ENCODE results near the gene GAS2.

- TF ChIP-seq CTCF (IDR thresholded peaks at IDR 0.05 in 4 of 5, conservative IDR thresholded peaks at IDR 0.05 in 1 of 5) = no peak
- no peak for TF ChIP-seq POLR2A (IDR thresholded peaks at IDR 0.05)
Measured at GRCh38 chr11:22763166-22763565, 96.8 kb downstream of the GAS2 start.
